Tibial nerve (tissue), 4 donors: ENCODE measurements around the gene RNF144B.

Source experiments
- CTCF ChIP-seq, 5 experiments: fragments of 200-600 bp in 3 of 5; fragments of 450-650 bp in 2 of 5; sonication (generic) in 3 of 5; IDR thresholded peaks; one replicate each; pipeline ENCODE4 v1.5.1; 2016 to 2019; ENCODE audit warnings: antibody characterized with exemption in 5 of 5, mild to moderate bottlenecking in 3 of 5, moderate library complexity in 2 of 5
- EP300 ChIP-seq, 2 donors: sonication (generic); formaldehyde crosslinking; IDR thresholded peaks; one replicate each; pipeline ENCODE4 v1.6.1; 2017; ENCODE audit warnings: antibody characterized with exemption in 2 of 2, mild to moderate bottlenecking in 1 of 2
- POLR2A ChIP-seq, 2 donors: fragments of 450-650 bp; IDR thresholded peaks; one replicate each; pipeline ENCODE4 v1.6.1; 2017; ENCODE audit warnings: antibody characterized with exemption in 2 of 2, mild to moderate bottlenecking in 2 of 2, moderate library complexity in 2 of 2

GRCh38 chr6:18406955-18407749 lies 20.0 kb downstream of the RNF144B start:
- TF ChIP-seq POLR2A (IDR thresholded peaks at IDR 0.05) = no peak
- TF ChIP-seq CTCF (IDR thresholded peaks at IDR 0.05) = no peak
- TF ChIP-seq EP300 (IDR thresholded peaks at IDR 0.05) = no peak
